ENCODE measurements around the gene NTRK2.
"Not testable (repeated sequence)": the region's sequence is repeated elsewhere in the genome, so short reads cannot be mapped to it uniquely, and the experiment has no call there.

Gene NTRK2

DNA sequence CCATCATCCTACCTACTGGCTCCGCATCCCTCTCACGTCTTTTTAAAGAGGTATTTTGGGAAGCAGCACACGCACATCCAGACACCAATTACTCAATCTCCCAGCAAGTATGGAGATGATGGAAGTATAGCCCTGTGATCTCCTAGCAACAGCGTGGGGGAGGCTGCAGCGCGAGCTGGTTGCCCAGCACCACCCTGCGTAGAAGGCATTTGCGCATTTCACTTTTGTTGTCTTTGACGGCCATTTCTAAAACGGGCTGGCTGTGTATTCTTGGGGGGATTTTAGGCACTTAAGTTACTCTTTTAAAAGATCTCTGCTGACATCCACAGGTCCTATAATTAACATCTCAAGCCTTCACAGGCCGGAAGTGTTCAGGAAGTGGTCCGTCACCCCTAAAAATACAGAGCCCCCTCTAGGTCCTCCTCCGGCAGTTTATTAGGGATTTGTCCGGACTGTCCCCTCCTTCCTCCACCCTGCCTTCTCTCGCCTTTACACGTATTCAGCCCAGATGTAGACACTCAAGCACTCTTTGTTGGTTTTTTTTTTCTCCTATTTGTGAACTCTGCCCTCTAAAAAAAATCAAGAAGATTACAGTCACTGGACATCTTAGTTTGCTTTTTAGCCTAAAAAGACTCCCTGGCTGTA lies 371.4 kb downstream of the NTRK2 start:
- DNase-seq = no peak

GRCh38 chr9:85041466-85042137 lies 372.1 kb downstream of the NTRK2 start:
- DNase-seq = no peak

DNA sequence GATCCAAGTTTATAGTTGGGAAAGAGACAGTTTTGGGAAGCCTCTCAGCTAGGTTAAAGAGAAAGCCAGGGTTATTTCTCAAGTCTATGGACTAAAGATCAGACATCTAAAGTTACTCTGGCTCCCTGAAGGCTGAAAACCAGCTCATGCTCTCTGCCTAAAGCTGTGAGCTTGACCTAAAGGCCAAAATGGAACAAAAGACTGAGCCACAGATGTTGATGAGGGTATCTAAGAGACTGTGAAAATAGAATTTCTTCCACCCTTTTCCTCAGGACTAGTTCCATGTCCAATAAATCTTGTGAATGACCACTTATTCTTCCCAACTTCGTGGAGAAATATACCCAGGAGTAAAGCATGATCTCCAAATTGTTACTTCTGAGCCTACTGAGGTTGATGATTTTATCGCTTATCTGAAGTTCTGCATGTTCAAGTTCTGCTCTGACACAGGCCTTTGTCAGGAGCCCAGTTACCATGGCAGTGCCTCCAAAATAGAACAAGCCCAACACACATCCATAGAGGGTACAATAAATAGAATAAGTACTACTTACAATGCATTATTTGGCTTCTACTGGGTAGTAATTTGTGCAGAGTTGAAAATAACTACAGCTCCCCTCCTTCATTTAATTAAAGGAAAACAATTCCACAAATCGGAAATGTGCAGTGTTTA lies 373.6 kb downstream of the NTRK2 start:
- no peak for DNase-seq

GRCh38 chr9:85045271-85045670 lies 375.7 kb downstream of the NTRK2 start:
- no peak for DNase-seq

GRCh38 chr9:85046475-85046874 lies 376.9 kb downstream of the NTRK2 start:
- DNase-seq = no peak

DNA sequence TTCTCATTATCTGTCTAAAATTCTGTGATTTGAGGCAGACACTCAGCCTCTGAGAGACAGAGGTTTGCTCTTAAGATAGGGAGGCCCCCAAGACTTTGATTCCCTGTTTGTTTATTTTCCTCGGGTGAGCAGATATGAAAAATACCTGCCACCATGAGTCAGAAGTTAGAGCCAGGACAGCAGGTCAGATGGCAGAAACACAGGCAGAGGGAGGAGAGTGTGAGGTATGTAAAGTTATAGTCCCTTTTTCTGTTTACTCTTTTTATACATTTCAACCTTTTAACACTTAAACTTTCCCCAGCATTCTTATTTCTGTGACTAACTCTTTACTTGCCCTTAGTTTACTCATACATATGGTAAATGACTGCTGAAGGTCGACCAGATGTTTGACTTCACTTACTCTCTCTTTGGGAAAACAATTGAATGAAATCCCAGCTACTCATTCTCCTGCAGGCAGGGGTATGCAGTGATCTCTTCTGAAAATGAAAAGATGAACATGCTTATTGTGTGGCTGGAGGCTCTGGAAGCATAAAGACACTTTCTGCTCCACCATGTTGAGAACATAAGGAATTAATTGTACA lies 383.8 kb downstream of the NTRK2 start:
- DNase-seq = no peak

GRCh38 chr9:85054017-85054416 lies 384.5 kb downstream of the NTRK2 start:
- no peak for DNase-seq

GRCh38 chr9:85055506-85056202 lies 386.1 kb downstream of the NTRK2 start:
- DNase-seq = no peak

GRCh38 chr9:85056203-85056572 lies 386.7 kb downstream of the NTRK2 start:
- no peak for DNase-seq

DNA sequence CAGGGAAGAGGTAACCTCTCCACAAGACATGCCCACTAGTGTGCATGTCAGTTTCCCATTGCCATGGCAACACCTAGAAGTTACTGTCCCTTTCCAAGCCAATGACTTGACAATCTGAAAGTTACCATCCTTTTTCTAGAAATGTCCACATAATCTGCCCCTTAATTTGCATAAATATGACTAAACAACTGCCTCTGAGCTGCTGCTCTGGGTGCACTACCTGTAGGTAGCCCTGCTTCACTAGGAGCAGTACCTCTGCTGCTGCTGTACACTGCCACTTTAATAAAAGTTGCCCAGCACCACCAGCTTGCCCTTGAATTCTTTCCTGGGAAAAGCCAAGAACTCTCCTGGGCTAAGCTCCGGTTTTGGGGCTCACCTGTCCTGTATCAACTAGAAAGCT lies 392.4 kb downstream of the NTRK2 start:
- DNase-seq = no peak

GRCh38 chr9:85062385-85063022 lies 393.0 kb downstream of the NTRK2 start:
- no peak for DNase-seq

- DNase-seq = no peak
These were observed 395.4 kb downstream of the NTRK2 start for GRCh38 chr9:85064811-85065371.

GRCh38 chr9:85067792-85068191 lies 398.3 kb downstream of the NTRK2 start:
- no peak for DNase-seq

DNA sequence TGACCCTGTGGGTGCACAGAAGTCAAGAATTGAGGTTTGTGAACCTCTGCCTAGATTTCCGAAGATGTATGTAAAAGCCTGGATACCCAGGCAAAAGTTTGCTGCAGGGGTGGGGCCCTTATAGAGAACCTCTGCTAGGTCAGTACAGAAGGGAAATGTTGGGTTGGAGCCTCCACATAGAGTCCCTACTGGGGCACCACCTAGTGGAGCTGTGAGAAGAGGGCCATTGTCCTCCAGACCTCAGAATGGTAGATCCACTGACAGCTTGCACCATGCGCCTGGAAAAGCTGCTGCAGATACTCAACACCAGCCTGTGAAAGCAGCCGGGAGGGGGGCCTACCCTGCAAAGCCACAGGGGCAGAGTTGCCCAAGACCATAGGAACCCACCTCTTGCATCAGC lies 399.9 kb downstream of the NTRK2 start:
- not testable (repeated sequence) for DNase-seq
